Measurements from ENCODE around the gene MAGI3.

DNA sequence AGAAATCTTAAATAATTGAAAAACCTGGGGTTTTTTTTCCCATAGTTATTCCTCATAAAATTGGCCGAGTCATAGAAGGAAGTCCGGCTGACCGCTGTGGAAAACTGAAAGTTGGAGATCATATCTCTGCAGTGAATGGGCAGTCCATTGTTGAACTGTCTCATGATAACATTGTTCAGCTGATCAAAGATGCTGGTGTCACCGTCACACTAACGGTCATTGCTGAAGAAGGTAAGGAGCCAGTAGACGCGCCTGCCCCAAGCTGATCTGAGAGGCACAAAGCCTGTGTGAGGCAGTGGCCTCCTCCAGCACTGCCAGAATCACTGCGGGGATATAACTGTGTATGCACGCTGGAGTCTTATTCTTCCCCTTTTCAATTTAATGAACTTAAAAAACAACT lies 268.7 kb downstream of the MAGI3 start:
- TF ChIP-seq CTCF (IDR thresholded peaks at IDR 0.05 in 4 of 5, conservative IDR thresholded peaks at IDR 0.05 in 1 of 5) = no peak
- no peak for TF ChIP-seq POLR2A (IDR thresholded peaks at IDR 0.05)
